Measurements from ENCODE around the gene COL11A2. TPM values are rescaled to one million over a fixed set of nuclear protein-coding genes. Genes with fewer than 3 reads are reported as not detected.

COL11A2 gene
- total and polyA plus RNA-seq, 2 of the 13 experiments (the other 11 are each of a cell fraction or from before 2014, with no cell fraction given), result 0.55 TPM

DNA sequence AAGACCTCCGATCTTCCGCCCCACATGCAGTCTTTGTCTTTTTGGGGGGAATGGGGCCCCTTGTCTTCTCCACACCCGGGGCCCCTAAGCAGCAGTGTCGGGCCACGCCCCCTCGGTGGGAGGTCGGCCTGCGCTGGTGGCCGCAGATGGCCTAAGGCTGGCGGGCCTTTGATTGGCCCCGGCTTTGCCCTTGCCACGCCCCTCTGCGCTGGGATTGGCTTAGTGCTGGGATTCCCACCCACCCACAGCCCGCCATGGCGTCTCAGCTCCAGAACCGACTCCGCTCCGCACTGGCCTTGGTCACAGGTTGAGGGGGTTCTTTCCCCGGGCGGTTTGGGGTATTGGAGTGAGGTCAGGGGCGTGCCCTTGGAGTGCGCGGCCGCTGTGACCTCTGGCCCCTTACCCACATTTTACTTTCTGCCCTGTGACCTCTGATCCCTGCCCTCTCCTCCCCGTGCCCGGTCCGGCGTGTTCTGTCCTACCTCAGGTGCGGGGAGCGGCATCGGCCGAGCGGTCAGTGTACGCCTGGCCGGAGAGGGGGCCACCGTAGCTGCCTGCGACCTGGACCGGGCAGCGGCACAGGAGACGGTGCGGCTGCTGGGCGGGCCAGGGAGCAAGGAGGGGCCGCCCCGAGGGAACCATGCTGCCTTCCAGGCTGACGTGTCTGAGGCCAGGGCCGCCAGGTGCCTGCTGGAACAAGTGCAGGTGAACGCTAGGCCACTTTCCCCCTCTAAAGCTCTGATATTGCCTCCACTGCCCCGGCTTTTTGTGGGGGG is 12.3 kb upstream of the COL11A2 start, which contains the start of gene HSD17B8 (continued):
- TF ChIP-seq NCOA1 (CRISPR knock-in tag; IDR thresholded peaks at IDR 0.05) (0 out of 2 replicates have a peak, but pooled peaks have one; percentile 59), ZNF34 (CRISPR knock-in tag; IDR thresholded peaks at IDR 0.05; ENCODE audit: borderline replicate concordance) (no peak; the same call in 1 of the 2 replicates), JUNB (CRISPR knock-in tag; IDR thresholded peaks at IDR 0.05; ENCODE audit: borderline replicate concordance) (no peak), ZNF136 (CRISPR knock-in tag; IDR thresholded peaks at IDR 0.05; ENCODE audit: low read depth) (peak; percentile 74; the same call in 1 of the 2 replicates), ZNF24 (IDR thresholded peaks at IDR 0.05) (no peak), RFXAP (CRISPR knock-in tag; IDR thresholded peaks at IDR 0.05; ENCODE audit: borderline replicate concordance) (peak; percentile 76; the same call in 1 of the 2 replicates), ZNF772 (CRISPR knock-in tag; IDR thresholded peaks at IDR 0.05) (peak; percentile 79; the same call in 1 of the 2 replicates), NR0B2 (CRISPR knock-in tag; IDR thresholded peaks at IDR 0.05) (no peak; the same call in 1 of the 2 replicates), KLF6 (CRISPR knock-in tag; IDR thresholded peaks at IDR 0.05) (peak; percentile 77), BHLHE40 (IDR thresholded peaks at IDR 0.05; ENCODE audit: low read length) (peak; percentile 18; the same call in 1 of the 2 replicates), ZNF205 (CRISPR knock-in tag; IDR thresholded peaks at IDR 0.05) (peak; percentile 63; the same call in 1 of the 2 replicates), GATA4 (IDR thresholded peaks at IDR 0.05; ENCODE audit: borderline replicate concordance, low read depth) (0 out of 2 replicates have a peak, but pooled peaks have one; percentile 54), KLF11 (CRISPR knock-in tag; IDR thresholded peaks at IDR 0.05) (peak; percentile 58; the same call in 1 of the 2 replicates), FOXA3 (CRISPR knock-in tag; IDR thresholded peaks at IDR 0.05) (0 out of 2 replicates have a peak, but pooled peaks have one; percentile 29), YY1 (IDR thresholded peaks at IDR 0.05; ENCODE audit: insufficient read depth, insufficient replicate concordance, low read depth, low read length) (peak; percentile 90), ZNF549 (CRISPR knock-in tag; IDR thresholded peaks at IDR 0.05) (no peak), EZH2 (conservative IDR thresholded peaks at IDR 0.05; ENCODE audit: low read depth, low read length) (no peak), ZNF775 (CRISPR knock-in tag; IDR thresholded peaks at IDR 0.05; ENCODE audit: borderline replicate concordance) (peak; percentile 79; the same call in 1 of the 2 replicates)
- TF ChIP-seq, protein P1, sequence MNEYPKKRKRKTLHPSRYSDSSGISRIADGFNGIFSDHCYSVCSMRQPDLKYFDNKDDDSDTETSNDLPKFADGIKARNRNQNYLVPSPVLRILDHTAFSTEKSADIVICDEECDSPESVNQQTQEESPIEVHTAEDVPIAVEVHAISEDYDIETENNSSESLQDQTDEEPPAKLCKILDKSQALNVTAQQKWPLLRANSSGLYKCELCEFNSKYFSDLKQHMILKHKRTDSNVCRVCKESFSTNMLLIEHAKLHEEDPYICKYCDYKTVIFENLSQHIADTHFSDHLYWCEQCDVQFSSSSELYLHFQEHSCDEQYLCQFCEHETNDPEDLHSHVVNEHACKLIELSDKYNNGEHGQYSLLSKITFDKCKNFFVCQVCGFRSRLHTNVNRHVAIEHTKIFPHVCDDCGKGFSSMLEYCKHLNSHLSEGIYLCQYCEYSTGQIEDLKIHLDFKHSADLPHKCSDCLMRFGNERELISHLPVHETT (CRISPR knock-in tag; conservative IDR thresholded peaks at IDR 0.05), result peak; percentile 28; the same call in 1 of the 2 replicates
- TF ChIP-seq, protein P2, sequence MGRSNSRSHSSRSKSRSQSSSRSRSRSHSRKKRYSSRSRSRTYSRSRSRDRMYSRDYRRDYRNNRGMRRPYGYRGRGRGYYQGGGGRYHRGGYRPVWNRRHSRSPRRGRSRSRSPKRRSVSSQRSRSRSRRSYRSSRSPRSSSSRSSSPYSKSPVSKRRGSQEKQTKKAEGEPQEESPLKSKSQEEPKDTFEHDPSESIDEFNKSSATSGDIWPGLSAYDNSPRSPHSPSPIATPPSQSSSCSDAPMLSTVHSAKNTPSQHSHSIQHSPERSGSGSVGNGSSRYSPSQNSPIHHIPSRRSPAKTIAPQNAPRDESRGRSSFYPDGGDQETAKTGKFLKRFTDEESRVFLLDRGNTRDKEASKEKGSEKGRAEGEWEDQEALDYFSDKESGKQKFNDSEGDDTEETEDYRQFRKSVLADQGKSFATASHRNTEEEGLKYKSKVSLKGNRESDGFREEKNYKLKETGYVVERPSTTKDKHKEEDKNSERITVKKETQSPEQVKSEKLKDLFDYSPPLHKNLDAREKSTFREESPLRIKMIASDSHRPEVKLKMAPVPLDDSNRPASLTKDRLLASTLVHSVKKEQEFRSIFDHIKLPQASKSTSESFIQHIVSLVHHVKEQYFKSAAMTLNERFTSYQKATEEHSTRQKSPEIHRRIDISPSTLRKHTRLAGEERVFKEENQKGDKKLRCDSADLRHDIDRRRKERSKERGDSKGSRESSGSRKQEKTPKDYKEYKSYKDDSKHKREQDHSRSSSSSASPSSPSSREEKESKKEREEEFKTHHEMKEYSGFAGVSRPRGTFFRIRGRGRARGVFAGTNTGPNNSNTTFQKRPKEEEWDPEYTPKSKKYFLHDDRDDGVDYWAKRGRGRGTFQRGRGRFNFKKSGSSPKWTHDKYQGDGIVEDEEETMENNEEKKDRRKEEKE (IDR thresholded peaks at IDR 0.05), result no peak
- TF ChIP-seq, protein P3, sequence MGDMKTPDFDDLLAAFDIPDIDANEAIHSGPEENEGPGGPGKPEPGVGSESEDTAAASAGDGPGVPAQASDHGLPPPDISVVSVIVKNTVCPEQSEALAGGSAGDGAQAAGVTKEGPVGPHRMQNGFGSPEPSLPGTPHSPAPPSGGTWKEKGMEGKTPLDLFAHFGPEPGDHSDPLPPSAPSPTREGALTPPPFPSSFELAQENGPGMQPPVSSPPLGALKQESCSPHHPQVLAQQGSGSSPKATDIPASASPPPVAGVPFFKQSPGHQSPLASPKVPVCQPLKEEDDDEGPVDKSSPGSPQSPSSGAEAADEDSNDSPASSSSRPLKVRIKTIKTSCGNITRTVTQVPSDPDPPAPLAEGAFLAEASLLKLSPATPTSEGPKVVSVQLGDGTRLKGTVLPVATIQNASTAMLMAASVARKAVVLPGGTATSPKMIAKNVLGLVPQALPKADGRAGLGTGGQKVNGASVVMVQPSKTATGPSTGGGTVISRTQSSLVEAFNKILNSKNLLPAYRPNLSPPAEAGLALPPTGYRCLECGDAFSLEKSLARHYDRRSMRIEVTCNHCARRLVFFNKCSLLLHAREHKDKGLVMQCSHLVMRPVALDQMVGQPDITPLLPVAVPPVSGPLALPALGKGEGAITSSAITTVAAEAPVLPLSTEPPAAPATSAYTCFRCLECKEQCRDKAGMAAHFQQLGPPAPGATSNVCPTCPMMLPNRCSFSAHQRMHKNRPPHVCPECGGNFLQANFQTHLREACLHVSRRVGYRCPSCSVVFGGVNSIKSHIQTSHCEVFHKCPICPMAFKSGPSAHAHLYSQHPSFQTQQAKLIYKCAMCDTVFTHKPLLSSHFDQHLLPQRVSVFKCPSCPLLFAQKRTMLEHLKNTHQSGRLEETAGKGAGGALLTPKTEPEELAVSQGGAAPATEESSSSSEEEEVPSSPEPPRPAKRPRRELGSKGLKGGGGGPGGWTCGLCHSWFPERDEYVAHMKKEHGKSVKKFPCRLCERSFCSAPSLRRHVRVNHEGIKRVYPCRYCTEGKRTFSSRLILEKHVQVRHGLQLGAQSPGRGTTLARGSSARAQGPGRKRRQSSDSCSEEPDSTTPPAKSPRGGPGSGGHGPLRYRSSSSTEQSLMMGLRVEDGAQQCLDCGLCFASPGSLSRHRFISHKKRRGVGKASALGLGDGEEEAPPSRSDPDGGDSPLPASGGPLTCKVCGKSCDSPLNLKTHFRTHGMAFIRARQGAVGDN (CRISPR knock-in tag; IDR thresholded peaks at IDR 0.05), result peak; percentile 95
